ENCODE data around the gene SLC4A11.
"Not testable (repeated sequence)": the region's sequence is repeated elsewhere in the genome, so short reads cannot be mapped to it uniquely, and the experiment has no call there.

Gene SLC4A11

GRCh38 chr20:3229158-3229557, 9.8 kb downstream of the SLC4A11 start:
- in situ Hi-C loops (cut with MboI; ENCODE audit: low sequenced_read_pairs) = no loop called here

- in situ Hi-C loops (cut with MboI; ENCODE audit: low sequenced_read_pairs) = no loop called here
Measured at GRCh38 chr20:3228750-3229032, 10.3 kb downstream of the SLC4A11 start.

- in situ Hi-C loops (cut with MboI; ENCODE audit: low sequenced_read_pairs) = no loop called here
Measured at GRCh38 chr20:3227936-3228749, 10.8 kb downstream of the SLC4A11 start.

GRCh38 chr20:3227506-3227905, 11.5 kb downstream of the SLC4A11 start:
- in situ Hi-C loops (cut with MboI; ENCODE audit: low sequenced_read_pairs) = no loop called here

GRCh38 chr20:3226864-3227263, 12.1 kb downstream of the SLC4A11 start:
- in situ Hi-C loops (cut with MboI; ENCODE audit: low sequenced_read_pairs) = no loop called here

- in situ Hi-C loops (cut with MboI; ENCODE audit: low sequenced_read_pairs) = no loop called here
Measured at GRCh38 chr20:3226093-3226492, 12.9 kb downstream of the SLC4A11 start.

- in situ Hi-C loops (cut with MboI; ENCODE audit: low sequenced_read_pairs) = no loop called here
Measured at GRCh38 chr20:3224681-3225421, 14.1 kb downstream of the SLC4A11 start.

GRCh38 chr20:3223994-3224680, 14.9 kb downstream of the SLC4A11 start:
- in situ Hi-C loops (cut with MboI; ENCODE audit: low sequenced_read_pairs) = no loop called here

- in situ Hi-C loops (cut with MboI; ENCODE audit: low sequenced_read_pairs) = no loop called here
Measured at GRCh38 chr20:3223651-3223993, 15.4 kb downstream of the SLC4A11 start.

GRCh38 chr20:3222635-3223600, 16.1 kb downstream of the SLC4A11 start:
- in situ Hi-C loops (cut with MboI; ENCODE audit: low sequenced_read_pairs) = no loop called here

GRCh38 chr20:3221398-3222226, 17.4 kb downstream of the SLC4A11 start:
- in situ Hi-C loops (cut with MboI; ENCODE audit: low sequenced_read_pairs) = no loop called here

GRCh38 chr20:3218307-3218988, 20.5 kb downstream of the SLC4A11 start:
- in situ Hi-C loops (cut with MboI; ENCODE audit: low sequenced_read_pairs) = no loop called here

GRCh38 chr20:3215359-3215917, 23.6 kb downstream of the SLC4A11 start:
- in situ Hi-C loops (cut with MboI; ENCODE audit: low sequenced_read_pairs) = not testable (repeated sequence)

GRCh38 chr20:3213226-3213625, 25.8 kb downstream of the SLC4A11 start:
- in situ Hi-C loops (cut with MboI; ENCODE audit: low sequenced_read_pairs) = no loop called here

GRCh38 chr20:3210346-3210745, 28.6 kb downstream of the SLC4A11 start:
- in situ Hi-C loops (cut with MboI; ENCODE audit: low sequenced_read_pairs) = no loop called here

GRCh38 chr20:3209946-3210317, 29.1 kb downstream of the SLC4A11 start:
- in situ Hi-C loops (cut with MboI; ENCODE audit: low sequenced_read_pairs) = no loop called here

GRCh38 chr20:3209257-3209945, 29.6 kb downstream of the SLC4A11 start, which contains the start of gene ITPA:
Gene ITPA, plus strand, starts transcription at chr20:3209498. Its CDS starts 54 bp downstream, at chr20:3209552.
- in situ Hi-C loops (cut with MboI; ENCODE audit: low sequenced_read_pairs) = no loop called here

GRCh38 chr20:3208786-3209256, 30.2 kb downstream of the SLC4A11 start:
- in situ Hi-C loops (cut with MboI; ENCODE audit: low sequenced_read_pairs) = no loop called here
